Esophagus (tissue), 2 donors: ENCODE data around the gene EEFSEC. TPM values are rescaled to one million over a fixed set of nuclear protein-coding genes. Genes with fewer than 3 reads are reported as not detected.

Experiments
- H3K27ac ChIP-seq, 2 donors: one replicate each; pipeline ENCODE4 v1.5.1; 2013; ENCODE audit warnings: low read depth in 2 of 2, mild to moderate bottlenecking in 2 of 2, inconsistent platforms in 1 of 2, low read length in 1 of 2, moderate library complexity in 1 of 2
- H3K27me3 ChIP-seq, 2 donors: one replicate each; pipeline ENCODE4 v1.6.1; 2013; ENCODE audit warnings: low read length in 2 of 2, control low read depth in 1 of 2, mild to moderate bottlenecking in 1 of 2; ENCODE audit not compliant: insufficient read depth in 2 of 2, control insufficient read depth in 1 of 2
- H3K36me3 ChIP-seq, 2 donors: one replicate each; pipeline ENCODE4 v1.6.1; 2013; ENCODE audit warnings: low read length in 1 of 2; ENCODE audit not compliant: control insufficient read depth in 2 of 2, insufficient read depth in 2 of 2
- H3K4me1 ChIP-seq, 2 donors: one replicate each; pipeline ENCODE4 v1.6.1; 2013; ENCODE audit warnings: low read length in 1 of 2; ENCODE audit not compliant: control insufficient read depth in 2 of 2, insufficient read depth in 2 of 2
- H3K4me3 ChIP-seq, 2 donors: one replicate each; pipeline ENCODE4 v1.5.1; 2013; ENCODE audit warnings: low read length in 2 of 2, mild to moderate bottlenecking in 2 of 2, low read depth in 1 of 2, moderate library complexity in 1 of 2
- H3K9me3 ChIP-seq, 2 donors: one replicate each; pipeline ENCODE4 v1.6.1; 2013; ENCODE audit warnings: mild to moderate bottlenecking in 2 of 2, low read depth in 1 of 2, low read length in 1 of 2, moderate library complexity in 1 of 2; ENCODE audit not compliant: control insufficient read depth in 2 of 2, insufficient read depth in 1 of 2
- WGBS, 2 donors: extraction: QIAGEN DNeasy Blood & Tissue Kit; methylation state at CpG; one replicate each; pipeline ENCODE4 v1.1.7; 2013; 5-methylcytosine and 5-hydroxymethylcytosine counted together
- polyA plus RNA-seq, 2 donors: library from polyadenylated mRNA; stranded (reverse); fragments of 200-250 nt; gene quantifications; one replicate each; pipeline ENCODE4 v1.2.3, GENCODE V29; 2013
- donor health status: healthy with polysubstance abuse.
- donor health status: Bipolar disorder and iron deficiency.

Gene EEFSEC
- polyA plus RNA-seq, 2 donors = 6.1 to 10.0 TPM

DNA sequence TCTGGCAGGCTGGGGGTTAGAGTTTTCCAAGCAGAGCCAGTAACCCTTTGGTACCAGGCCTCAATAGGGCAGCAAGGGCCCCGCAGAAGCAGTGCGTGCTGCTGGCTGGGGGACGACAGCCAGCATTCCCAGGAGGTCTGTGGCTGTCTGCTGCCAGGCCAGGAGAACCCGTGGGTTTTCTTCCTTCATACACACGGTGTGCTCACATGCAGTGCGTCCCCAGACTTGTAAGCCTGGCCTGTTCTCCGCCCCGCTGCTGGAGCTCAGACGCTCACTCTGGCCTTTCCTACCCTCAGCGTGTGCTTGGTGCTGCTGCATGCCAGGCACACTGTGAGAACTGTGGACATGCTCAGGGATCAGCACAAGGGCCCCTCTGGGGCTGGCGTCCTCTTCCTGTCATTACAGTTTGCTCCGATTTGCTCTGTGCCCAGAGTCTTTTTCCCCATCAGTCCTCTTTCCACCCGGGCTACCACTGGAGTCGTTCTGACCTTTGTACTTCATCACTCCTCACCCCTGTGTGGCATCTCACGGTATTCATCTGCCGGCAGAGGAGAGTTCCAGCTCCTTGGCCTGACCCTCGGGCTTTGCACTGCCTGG is 163.9 kb downstream of the EEFSEC start:
- H3K9me3 ChIP-seq = no peaks in the 10 kb centered on the region
- WGBS, 2 donors = 65 to 81% methylated on average over 17 of the region's 17 CpGs
- no peak overlapping the region for H3K4me3 ChIP-seq
- no peaks in the 10 kb centered on the region for H3K27me3 ChIP-seq
- peaks cover 0 to 7% of the 10 kb centered on the region in 2 donors for H3K36me3 ChIP-seq
- H3K4me1 ChIP-seq = no peaks in the 10 kb centered on the region
- no peak overlapping the region for H3K27ac ChIP-seq

DNA sequence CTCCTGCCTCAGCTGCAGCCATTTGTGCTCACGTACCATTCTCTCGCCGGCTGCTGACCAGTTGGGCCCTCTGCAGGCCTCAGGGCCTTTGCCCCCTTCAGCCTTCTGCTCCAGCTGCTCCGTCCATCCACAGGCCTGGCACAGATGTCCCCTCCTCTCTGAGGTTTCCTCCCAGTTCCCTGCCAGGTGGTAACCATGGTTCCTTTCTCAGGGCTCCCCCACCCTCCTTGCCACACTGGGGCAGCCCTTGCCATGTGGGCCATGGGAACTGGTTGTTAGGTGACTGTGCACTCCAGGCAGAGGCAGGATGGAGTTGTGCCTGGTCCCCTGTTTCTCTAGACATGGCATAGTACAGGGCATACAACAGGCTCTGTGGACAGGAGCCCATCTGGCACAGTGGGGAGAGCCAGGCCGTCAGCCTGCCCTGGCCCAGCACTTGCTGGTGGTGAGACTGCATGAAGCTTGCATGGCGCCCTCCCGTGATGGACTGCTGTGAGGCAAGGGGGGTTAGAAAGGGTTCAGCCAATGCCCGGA is 164.5 kb downstream of the EEFSEC start:
- no peaks in the 10 kb centered on the region for H3K4me1 ChIP-seq
- no peak overlapping the region for H3K4me3 ChIP-seq
- H3K27ac ChIP-seq = no peak overlapping the region
- no peaks in the 10 kb centered on the region for H3K9me3 ChIP-seq
- H3K36me3 ChIP-seq = peaks cover 0 to 7% of the 10 kb centered on the region in 2 donors
- no peaks in the 10 kb centered on the region for H3K27me3 ChIP-seq
- 87 to 94% methylated on average over 8 of the region's 8 CpGs for WGBS, 2 donors

DNA sequence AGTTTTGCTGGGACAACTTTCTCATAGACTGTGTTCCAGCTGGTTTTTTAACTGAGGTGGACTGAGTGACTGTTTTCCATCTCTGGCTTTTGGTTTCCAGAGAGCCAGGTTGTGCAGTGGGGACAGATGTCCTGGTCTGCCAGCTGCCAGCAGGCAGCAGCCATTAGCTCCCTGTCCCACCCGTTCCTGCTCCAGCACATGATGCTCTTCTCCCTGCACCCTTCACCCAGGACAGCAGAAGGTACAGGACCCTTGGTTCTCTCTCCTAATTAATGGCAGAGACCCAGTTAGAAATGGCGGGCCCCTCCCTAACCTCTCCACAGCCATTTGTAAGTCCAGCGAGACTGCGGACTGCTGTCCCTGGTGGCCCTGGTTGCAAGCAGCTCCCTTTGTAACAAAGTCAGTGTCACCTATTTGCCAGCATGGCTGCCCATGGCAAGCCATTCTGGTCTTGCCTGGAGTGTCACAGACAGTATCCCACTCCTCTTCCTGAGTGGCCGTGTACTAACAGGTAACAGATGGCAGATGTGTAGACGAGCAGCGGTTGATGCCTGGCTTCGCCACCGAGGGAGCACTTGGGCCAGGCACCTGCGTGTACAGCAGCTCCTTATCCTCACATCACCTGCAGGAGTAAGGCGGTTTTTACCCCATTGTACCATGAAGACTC is 165.1 kb downstream of the EEFSEC start:
- Histone ChIP-seq H3K36me3 (peaks cover 0 to 7% of the 10 kb centered on the region in 2 donors), H3K27ac (no peak overlapping the region), H3K9me3 (no peaks in the 10 kb centered on the region), H3K4me3 (no peak overlapping the region), H3K27me3 (no peaks in the 10 kb centered on the region), H3K4me1 (no peaks in the 10 kb centered on the region)
- 94 to 95% methylated on average over 11 of the region's 11 CpGs for WGBS, 2 donors

DNA sequence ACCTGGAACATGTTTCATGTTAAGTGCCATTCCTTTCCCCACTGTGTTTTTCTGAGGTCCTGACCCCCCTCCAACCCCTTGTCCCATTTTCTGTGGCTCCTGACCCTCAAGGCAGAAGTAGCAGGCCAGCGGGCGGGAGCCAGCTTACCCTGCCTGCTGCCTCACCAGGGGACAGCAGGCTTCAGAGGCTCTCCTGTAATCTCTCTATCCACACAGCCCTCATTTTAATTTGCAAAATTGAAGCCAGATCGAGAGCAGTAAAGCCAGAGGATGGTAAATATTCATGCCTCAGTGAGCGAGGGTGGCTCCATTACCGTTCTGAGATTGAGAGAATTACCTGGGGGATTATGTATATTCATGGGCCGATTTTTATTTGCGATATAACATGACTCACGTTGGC is 165.8 kb downstream of the EEFSEC start:
- Histone ChIP-seq H3K4me3 (no peak overlapping the region), H3K36me3 (peaks cover 0 to 7% of the 10 kb centered on the region in 2 donors), H3K9me3 (no peaks in the 10 kb centered on the region), H3K27me3 (no peaks in the 10 kb centered on the region), H3K27ac (no peak overlapping the region), H3K4me1 (no peaks in the 10 kb centered on the region)
- 90 to 91% methylated on average over 8 of the region's 8 CpGs for WGBS, 2 donors

DNA sequence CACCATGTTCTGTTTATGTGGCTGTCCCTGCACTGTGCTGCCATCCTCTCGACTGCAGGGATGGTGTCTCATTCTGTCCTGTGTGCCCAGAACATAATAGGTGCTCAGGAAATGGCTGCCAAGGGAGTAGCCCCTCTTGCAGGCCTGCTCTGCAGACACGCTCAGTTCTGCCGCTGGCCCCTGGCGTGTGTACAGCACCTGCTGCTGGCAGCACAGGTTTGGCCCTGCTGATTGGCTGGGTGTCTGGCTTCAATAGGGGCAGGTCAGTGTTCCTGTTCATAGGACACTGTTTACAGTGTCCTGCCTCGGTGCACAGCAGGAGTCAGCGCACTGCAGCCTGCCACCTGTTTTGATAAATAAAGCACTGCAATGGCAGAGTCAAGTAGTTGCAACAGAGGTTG is 166.5 kb downstream of the EEFSEC start:
- WGBS, 2 donors = 84 to 92% methylated on average over 6 of the region's 6 CpGs
- Histone ChIP-seq H3K4me1 (no peaks in the 10 kb centered on the region), H3K9me3 (no peaks in the 10 kb centered on the region), H3K4me3 (no peak overlapping the region), H3K27me3 (no peaks in the 10 kb centered on the region), H3K27ac (no peak overlapping the region), H3K36me3 (peaks cover 0 to 7% of the 10 kb centered on the region in 2 donors)

DNA sequence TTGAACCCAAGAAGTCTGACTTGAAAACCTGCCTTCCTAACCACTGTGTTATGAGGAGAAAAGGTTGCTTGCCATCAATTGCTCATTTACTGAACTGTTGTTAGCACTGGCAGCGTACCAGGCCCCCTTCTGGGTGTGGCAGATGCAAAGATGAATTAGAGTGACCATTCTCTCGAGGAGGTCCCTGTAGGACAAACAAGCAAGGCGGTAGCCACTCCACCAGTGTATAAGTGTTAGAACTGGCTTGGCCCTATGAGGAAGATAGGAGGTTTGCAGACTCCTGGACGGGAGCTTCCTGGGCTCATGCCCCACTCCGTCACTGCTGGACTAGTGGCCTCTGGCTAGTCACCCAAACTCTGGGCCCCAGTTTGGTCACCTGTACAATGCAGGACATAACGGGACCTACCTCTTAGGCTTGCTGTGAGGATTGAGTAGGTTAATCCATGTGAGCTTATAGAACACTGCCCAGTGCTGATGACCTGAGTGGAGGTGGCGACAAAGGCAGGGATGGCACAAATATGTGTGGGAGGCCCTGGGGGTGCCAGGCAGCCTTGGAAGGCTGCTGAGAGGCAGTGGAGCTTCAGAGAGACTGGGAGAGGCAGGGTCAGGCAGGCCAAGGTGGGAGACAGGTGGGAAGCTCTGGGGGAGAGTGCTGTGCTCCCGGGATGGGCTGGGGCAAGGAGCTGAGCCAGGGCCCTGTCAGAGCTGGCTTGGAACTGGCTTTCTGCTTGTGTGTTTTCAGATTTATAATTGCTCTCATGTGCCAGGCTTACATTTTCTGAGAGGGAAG is 167.5 kb downstream of the EEFSEC start:
- Histone ChIP-seq H3K27me3 (no peaks in the 10 kb centered on the region), H3K36me3 (peaks cover 0 to 7% of the 10 kb centered on the region in 2 donors), H3K9me3 (no peaks in the 10 kb centered on the region), H3K4me3 (no peak overlapping the region), H3K27ac (no peak overlapping the region), H3K4me1 (no peaks in the 10 kb centered on the region)
- WGBS, 2 donors = 88 to 89% methylated on average over 8 of the region's 8 CpGs

DNA sequence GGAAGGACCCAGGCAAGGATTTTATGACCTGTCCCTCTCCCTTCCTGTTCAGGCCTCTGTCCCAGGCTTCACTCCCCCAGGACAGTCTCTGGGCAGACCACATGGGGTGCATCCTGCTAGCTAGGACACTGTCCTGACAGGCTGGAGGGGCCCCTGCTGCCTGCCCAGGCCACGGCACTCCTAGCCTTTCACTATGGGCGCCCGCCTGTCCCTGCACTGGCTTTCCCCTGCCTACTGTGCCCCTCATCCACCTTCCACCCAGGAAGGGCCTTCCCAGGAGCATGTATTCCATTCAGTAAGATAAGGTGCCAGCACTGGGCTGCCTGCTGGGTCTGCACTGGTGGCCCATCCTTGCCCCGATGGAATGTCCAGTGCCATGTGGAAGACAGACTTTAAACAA is 168.1 kb downstream of the EEFSEC start:
- no peaks in the 10 kb centered on the region for H3K4me1 ChIP-seq
- WGBS, 2 donors = 92 to 93% methylated on average over 4 of the region's 4 CpGs
- H3K9me3 ChIP-seq = no peaks in the 10 kb centered on the region
- H3K4me3 ChIP-seq = no peak overlapping the region
- H3K27me3 ChIP-seq = no peaks in the 10 kb centered on the region
- H3K36me3 ChIP-seq = peaks cover 0 to 6% of the 10 kb centered on the region in 2 donors
- no peak overlapping the region for H3K27ac ChIP-seq

DNA sequence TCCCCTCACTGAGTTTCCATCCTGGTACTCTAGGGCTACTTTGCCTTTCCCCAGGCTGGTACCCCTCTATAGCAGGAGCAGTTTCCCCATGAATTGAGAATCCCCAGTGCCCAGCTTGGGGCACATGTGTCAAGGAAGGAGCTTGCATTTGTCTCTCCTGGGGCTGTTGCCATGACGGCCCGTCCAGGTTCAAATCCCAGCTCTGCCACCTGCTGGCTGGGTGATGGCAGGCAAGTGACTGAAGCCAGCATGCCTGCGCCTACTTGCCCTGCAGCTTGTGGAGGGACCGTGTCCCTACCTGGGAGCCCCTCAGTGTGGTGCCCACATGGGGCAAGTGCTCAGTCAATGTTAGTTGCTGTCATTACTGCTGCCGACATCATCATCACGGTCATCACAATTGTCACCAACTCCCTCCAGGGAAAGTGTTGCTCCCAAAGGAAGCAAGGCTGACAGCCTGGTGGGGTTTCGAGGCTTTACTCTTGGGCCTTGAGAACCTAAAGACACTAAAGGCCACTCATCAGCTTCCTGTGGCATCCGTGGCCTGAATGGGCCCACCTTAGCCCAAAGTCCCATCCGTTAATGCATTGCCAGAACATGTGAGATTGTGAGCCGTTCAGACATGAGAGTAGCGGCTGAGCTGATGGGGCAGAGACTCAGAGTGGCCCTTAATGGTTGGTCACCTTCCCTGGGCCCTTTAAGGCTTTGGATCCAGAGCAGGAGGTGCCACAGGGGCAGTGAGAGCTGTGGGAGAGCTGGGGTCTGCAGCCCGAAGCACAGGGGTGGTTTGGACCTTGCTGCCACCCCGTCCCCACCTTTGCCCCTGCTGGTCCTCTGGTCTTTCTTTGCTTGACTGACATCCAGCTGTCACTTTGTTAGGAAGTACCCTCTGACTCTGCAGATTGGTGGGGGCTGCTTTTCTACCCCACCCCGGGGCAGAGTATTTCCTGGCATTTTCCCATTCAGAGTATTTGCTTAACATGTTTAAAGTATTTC is 169.0 kb downstream of the EEFSEC start:
- H3K27ac ChIP-seq = no peak overlapping the region
- peaks cover 0 to 4% of the 10 kb centered on the region in 2 donors for H3K36me3 ChIP-seq
- no peaks in the 10 kb centered on the region for H3K4me1 ChIP-seq
- H3K9me3 ChIP-seq = no peaks in the 10 kb centered on the region
- H3K4me3 ChIP-seq = no peak overlapping the region
- H3K27me3 ChIP-seq = no peaks in the 10 kb centered on the region
- WGBS, 2 donors = 84% methylated on average over 14 of the region's 14 CpGs
